BJ (cell line): ENCODE measurements around the gene CDK19. TPM values are rescaled to one million over a fixed set of nuclear protein-coding genes. Genes with fewer than 3 reads are reported as not detected.

Experiments
- CTCF ChIA-PET: fragments of 350-600 bp; formaldehyde crosslinking; extraction: SDS; loops from one replicate; lab custom pipeline; 2021; ENCODE audit warnings: antibody characterized with exemption, inconsistent platforms; lab: Yijun Ruan, JAX
- POLR2A ChIA-PET: fragments of 300-600 bp; sonication (Branson Sonifier 250); formaldehyde crosslinking; extraction: SDS; loops from one replicate; lab custom pipeline; 2021; ENCODE audit warnings: antibody characterized with exemption; lab: Charles Lee
- DNase-seq: peaks from one replicate; pipeline ENCODE4 v3.0.0-alpha.2; 2011; ENCODE audit warnings: low read depth
- H3K27me3 ChIP-seq: 2 replicates; pipeline ENCODE4 v1.6.0; 2011; ENCODE audit warnings: low read length; ENCODE audit not compliant: control insufficient read depth, insufficient read depth
- H3K36me3 ChIP-seq: 2 replicates; pipeline ENCODE4 v1.5.1; 2011; ENCODE audit warnings: low read length; ENCODE audit not compliant: control insufficient read depth, insufficient read depth
- H3K4me3 ChIP-seq: 2 replicates; pipeline ENCODE4 v1.5.1; 2011; ENCODE audit warnings: low read depth, mild to moderate bottlenecking, control low read depth, low read length
- CTCF ChIP-seq: IDR thresholded peaks from 2 replicates; pipeline ENCODE4 v1.5.1; 2011; ENCODE audit warnings: low read depth, mild to moderate bottlenecking, control low read depth, inconsistent platforms, low read length, moderate library complexity; ENCODE audit not compliant: insufficient read depth
- polyA plus RNA-seq: library from polyadenylated mRNA; depleted of rRNA; stranded (reverse); fragments of >200 nt; gene quantifications from 2 replicates; pipeline ENCODE4 v1.2.3, GENCODE V29; 2011

The CDK19 gene
- polyA plus RNA-seq, 1 experiment = 11.5 TPM

GRCh38 chr6:110858016-110858415, 42.7 kb upstream of the CDK19 start:
- CTCF ChIA-PET = no interaction called here
- Histone ChIP-seq H3K36me3 (no peaks in the 10 kb centered on the region), H3K4me3 (no peak overlapping the region), H3K27me3 (no peaks in the 10 kb centered on the region)
- POLR2A ChIA-PET = no interaction called here
- no peak for TF ChIP-seq CTCF
- no peak for DNase-seq

GRCh38 chr6:110856296-110856695, 41.0 kb upstream of the CDK19 start:
- DNase-seq = no peak
- H3K36me3 ChIP-seq = no peaks in the 10 kb centered on the region
- ChIA-PET CTCF (interaction anchor here (2.7 kb wide), 1 partner anchor 12 kb away, joined by 7 read pairs; no protein-coding TSS in a partner anchor), POLR2A (no interaction called here)
- H3K4me3 ChIP-seq = no peak overlapping the region
- no peak for TF ChIP-seq CTCF
- H3K27me3 ChIP-seq = no peaks in the 10 kb centered on the region

GRCh38 chr6:110853754-110854477, 38.6 kb upstream of the CDK19 start:
- Histone ChIP-seq H3K36me3 (no peaks in the 10 kb centered on the region), H3K4me3 (no peak overlapping the region), H3K27me3 (no peaks in the 10 kb centered on the region)
- CTCF ChIA-PET = no interaction called here
- no peak for DNase-seq
- TF ChIP-seq CTCF = no peak
- POLR2A ChIA-PET = no interaction called here

GRCh38 chr6:110852773-110853172, 37.5 kb upstream of the CDK19 start:
- no peaks in the 10 kb centered on the region for H3K36me3 ChIP-seq
- H3K27me3 ChIP-seq = no peaks in the 10 kb centered on the region
- no peak overlapping the region for H3K4me3 ChIP-seq
- no peak for DNase-seq
- no peak for TF ChIP-seq CTCF
- ChIA-PET CTCF (no interaction called here), POLR2A (no interaction called here)

GRCh38 chr6:110849781-110850180, 34.5 kb upstream of the CDK19 start:
- H3K27me3 ChIP-seq = no peaks in the 10 kb centered on the region
- TF ChIP-seq CTCF = no peak
- no peak for DNase-seq
- ChIA-PET CTCF (no interaction called here), POLR2A (no interaction called here)
- no peaks in the 10 kb centered on the region for H3K36me3 ChIP-seq
- no peak overlapping the region for H3K4me3 ChIP-seq
